A549 (cell line): ENCODE measurements around the gene SLC39A2. TPM values are rescaled to one million over a fixed set of nuclear protein-coding genes. Genes with fewer than 3 reads are reported as not detected.
"Not testable (repeated sequence)": the region's sequence is repeated elsewhere in the genome, so short reads cannot be mapped to it uniquely, and the experiment has no call there.

Source experiments
- ATAC-seq, 2 experiments: fragments of 200-7000 bp in 1 of 2; fragments of >200 bp in 1 of 2; cut with Nextera tagmentation in 1 of 2; cut with Tn5 transposase in 1 of 2; 3 replicates each; pipeline versions ENCODE4 v1.8.0 to v1.9.1; 2018 to 2020; ENCODE audit warnings: mild to moderate bottlenecking in 1 of 2, moderate library complexity in 1 of 2
- CTCF ChIA-PET: fragments of 300-600 bp; sonication (Branson Sonifier 250); formaldehyde crosslinking; extraction: SDS; loops from one replicate; lab custom pipeline; 2021; ENCODE audit warnings: antibody characterized with exemption, inconsistent platforms; lab: Yijun Ruan, JAX
- POLR2A ChIA-PET: fragments of 350-600 bp; formaldehyde crosslinking; extraction: SDS; loops from one replicate; lab custom pipeline; 2021; ENCODE audit warnings: antibody characterized with exemption, inconsistent platforms; lab: Yijun Ruan, JAX
- DNase-seq, 2 experiments: peaks; one replicate each; pipeline versions ENCODE4 v3.0.0 to v3.0.0-alpha.2; 2011 to 2016; ENCODE audit warnings: low read depth in 1 of 2, low spot score in 1 of 2
- FAIRE-seq: peaks from 2 replicates; lab custom pipeline; 2011; peaks lifted over from hg19 to GRCh38; lab: Jason Lieb, UNC
- H3K27ac ChIP-seq, 2 experiments: fragments of >200 bp; sonication (Bioruptor Twin); formaldehyde crosslinking; 3 replicates each; pipeline ENCODE4 v1.5.1; 2016 to 2017
- H3K4me1 ChIP-seq: fragments of >200 bp; sonication (Bioruptor Twin); formaldehyde crosslinking; 3 replicates; pipeline ENCODE4 v1.6.1; 2016
- H3K4me2 ChIP-seq: fragments of >200 bp; sonication (Bioruptor Twin); formaldehyde crosslinking; 3 replicates; pipeline ENCODE4 v1.6.1; 2016
- H3K4me3 ChIP-seq: fragments of >200 bp; sonication (Bioruptor Twin); formaldehyde crosslinking; 3 replicates; pipeline ENCODE4 v1.5.1; 2016
- H3K9me3 ChIP-seq: fragments of >200 bp; sonication (Bioruptor Twin); formaldehyde crosslinking; 3 replicates; pipeline ENCODE4 v1.6.1; 2016
- BHLHE40 ChIP-seq: IDR thresholded peaks from 2 replicates; pipeline ENCODE4 v1.6.1; 2012; ENCODE audit warnings: low read depth, low read length, inconsistent platforms
- CHD2 ChIP-seq: fragments of 150-350 bp; IDR thresholded peaks from 2 replicates; pipeline ENCODE4 v1.6.1; 2014; ENCODE audit warnings: low read length; ENCODE audit not compliant: partially characterized antibody
- ELK1 ChIP-seq: fragments of 150-350 bp; IDR thresholded peaks from 2 replicates; pipeline ENCODE4 v1.6.1; 2014; ENCODE audit warnings: low read depth, mild to moderate bottlenecking, low read length
- EP300 ChIP-seq, 2 experiments: fragments of >200 bp; sonication (Bioruptor Twin); formaldehyde crosslinking; IDR thresholded peaks; 2 replicates in 1 of 2; 3 replicates in 1 of 2; pipeline ENCODE4 v1.6.1; 2016 to 2017
- HEYL ChIP-seq: fragments of 250-450 bp; sonication (Bioruptor Pico); IDR thresholded peaks from 2 replicates; pipeline ENCODE4 v1.8.0; 2021; ENCODE audit warnings: mild to moderate bottlenecking, moderate library complexity
- HMGXB4 ChIP-seq: fragments of 250-450 bp; sonication (Bioruptor Pico); IDR thresholded peaks from 2 replicates; pipeline ENCODE4 v1.5.0; 2021; ENCODE audit warnings: mild to moderate bottlenecking, moderate library complexity, borderline replicate concordance
- JUNB ChIP-seq: fragments of >200 bp; sonication (Bioruptor Twin); formaldehyde crosslinking; IDR thresholded peaks from 2 replicates; pipeline ENCODE4 v1.6.1; 2016
- PBX3 ChIP-seq: IDR thresholded peaks from 2 replicates; pipeline ENCODE4 v1.6.1; 2012
- POLR2AphosphoS2 ChIP-seq: conservative IDR thresholded peaks from 2 replicates; pipeline ENCODE4 v1.6.1; 2012; ENCODE audit warnings: low read length, improper control_type of control experiment, inconsistent platforms
- REST ChIP-seq: fragments of 200-600 bp; sonication (generic); IDR thresholded peaks from 2 replicates; pipeline ENCODE4 v1.6.1; 2016; ENCODE audit warnings: antibody characterized with exemption, mild to moderate bottlenecking, moderate library complexity
- SMC3 ChIP-seq: fragments of >200 bp; sonication (Bioruptor Twin); formaldehyde crosslinking; IDR thresholded peaks from 3 replicates; pipeline ENCODE4 v1.6.1; 2018; ENCODE audit warnings: inconsistent platforms
- ZSCAN20 ChIP-seq: fragments of 250-450 bp; sonication (Bioruptor Pico); IDR thresholded peaks from 2 replicates; pipeline ENCODE4 v1.8.0; 2022; ENCODE audit warnings: mild to moderate bottlenecking, moderate library complexity
- WGBS: methylation state at CpG from one replicate; pipeline ENCODE4 v1.1.6; 2017; ENCODE audit errors: missing lambda C conversion rate; 5-methylcytosine and 5-hydroxymethylcytosine counted together
- polyA minus RNA-seq: library from RNA; depleted of rRNA, polyadenylated mRNA; stranded (reverse); fragments of >200 nt; gene quantifications from 2 replicates; pipeline ENCODE4 v1.2.3, GENCODE V29; 2011; rRNA and poly(A)+ RNA removed
- polyA plus RNA-seq, 4 experiments: library from polyadenylated mRNA; depleted of rRNA in 3 of 4; stranded (reverse); fragments of >200 nt; fragmentation: RNase III in 1 of 4; extraction: RNeasy Plus Mini Kit Qiagen cat#74134 plus additional on column Dnase treatment in 1 of 4; gene quantifications; 2 replicates in 3 of 4; 3 replicates in 1 of 4; pipeline ENCODE4 v1.2.3, GENCODE V29; 2011 to 2017

Gene SLC39A2
- polyA plus RNA-seq (2011; rRNA removed) (0.09 TPM in 1 of 2 replicates, not detected in the other), polyA plus RNA-seq (2017; fragmentation: RNase III; extraction: RNeasy Plus Mini Kit Qiagen cat#74134 plus additional on column Dnase treatment) (0.07 to 0.17 TPM in 2 of 3 replicates, not detected in the other), polyA minus RNA-seq (0.29 TPM in 1 of 2 replicates, not detected in the other)
- polyA plus RNA-seq (2012; cell fraction: cytosol; rRNA removed), result 0.04 TPM in 1 of 2 replicates, not detected in the other
- polyA plus RNA-seq (2012; cell fraction: nucleus; rRNA removed), result 0.10 and 0.17 TPM in 2 replicates

GRCh38 chr14:20998674-20999366 is at the start of gene SLC39A2:
TSS of gene SLC39A2 (plus strand) at chr14:20999293. CDS start at chr14:20999447, 154 bp downstream.
- Histone ChIP-seq H3K4me3 (no peak within 1 kb of the TSS), H3K27ac (no peak within 1 kb of the TSS), H3K4me1 (no peaks in the 10 kb centered on the region)
- POLR2A ChIA-PET, result no interaction called here
- WGBS, result 55% methylated on average over 6 of the region's 6 CpGs
- TF ChIP-seq JUNB (no peak), ZSCAN20 (no peak), CHD2 (no peak), POLR2AphosphoS2 (no peak), SMC3 (no peak), EP300 (IDR thresholded peaks at IDR 0.05) (no peak), BHLHE40 (no peak), HEYL (no peak), HMGXB4 (CRISPR knock-in tag) (no peak), ELK1 (no peak), PBX3 (no peak), REST (no peak)
- TF ChIP-seq, all 56 proteins: peak for 0
- CTCF ChIA-PET, result interaction anchor here (1.0 to 10.9 kb wide), 6 partner anchors 18 to 141 kb away, joined by 3 to 185 read pairs (median 10); no protein-coding TSS in a partner anchor
- FAIRE-seq (no peak), ATAC-seq (peak in 1 of 2 experiments; percentile 65; a peak in 2 of 6 replicates), DNase-seq (no peak)
- H3K9me3 ChIP-seq, result no peaks in the 10 kb centered on the region
- no peak within 1 kb of the TSS for H3K4me2 ChIP-seq

- H3K27ac ChIP-seq, POLR2A ChIA-PET, ATAC-seq, H3K4me3 ChIP-seq, H3K9me3 ChIP-seq, FAIRE-seq, H3K4me2 ChIP-seq, DNase-seq, H3K4me1 ChIP-seq, CTCF ChIA-PET: not testable (repeated sequence)
- WGBS, result 49% methylated on average over 4 of the region's 4 CpGs
Observed at GRCh38 chr14:20954736-20955537, 44.2 kb upstream of the SLC39A2 start, which contains the start of gene RNASE2. TSS of gene RNASE2 (plus strand) at chr14:20955487. CDS start at chr14:20955772, 285 bp downstream.

- H3K4me2 ChIP-seq, H3K9me3 ChIP-seq, H3K4me1 ChIP-seq, POLR2A ChIA-PET, CTCF ChIA-PET, H3K4me3 ChIP-seq, H3K27ac ChIP-seq, FAIRE-seq, DNase-seq, ATAC-seq: not testable (repeated sequence)
- WGBS, result 18% methylated on average over 5 of the region's 5 CpGs
Observed at GRCh38 chr14:20955538-20955873, 43.6 kb upstream of the SLC39A2 start.
